Neural progenitor cell (in vitro differentiated cells): ENCODE data around the gene QRICH1. TPM values are rescaled to one million over a fixed set of nuclear protein-coding genes. Genes with fewer than 3 reads are reported as not detected.

Experiments used
- DNase-seq: peaks from one replicate; pipeline ENCODE4 v3.0.0-alpha.2; 2016; ENCODE audit warnings: low spot score
- H2AFZ ChIP-seq: fragments of 200-600 bp; sonication (generic); replicated peaks from 2 replicates; pipeline ENCODE4 v1.6.1; 2016; ENCODE audit warnings: antibody characterized with exemption
- H3F3A ChIP-seq: fragments of 200-600 bp; sonication (generic); 2 replicates; pipeline ENCODE4 v1.6.1; 2016; ENCODE audit warnings: antibody characterized with exemption, low read depth
- H3K27ac ChIP-seq: fragments of 200-600 bp; sonication (generic); 2 replicates; pipeline ENCODE4 v1.5.1; 2016; ENCODE audit warnings: mild to moderate bottlenecking
- H3K27me3 ChIP-seq: fragments of 200-600 bp; sonication (generic); 2 replicates; pipeline ENCODE4 v1.6.1; 2016; ENCODE audit warnings: mild to moderate bottlenecking, moderate library complexity
- H3K36me3 ChIP-seq: fragments of 200-600 bp; sonication (generic); 2 replicates; pipeline ENCODE4 v1.5.1; 2016
- H3K4me1 ChIP-seq: fragments of 200-600 bp; sonication (generic); 2 replicates; pipeline ENCODE4 v1.6.1; 2016; ENCODE audit warnings: mixed run types
- H3K4me2 ChIP-seq: fragments of 200-600 bp; sonication (generic); 2 replicates; pipeline ENCODE4 v1.6.1; 2016
- H3K4me3 ChIP-seq: fragments of 200-600 bp; sonication (generic); 2 replicates; pipeline ENCODE4 v1.5.1; 2016
- H3K79me2 ChIP-seq: fragments of 200-600 bp; sonication (generic); 2 replicates; pipeline ENCODE4 v1.6.1; 2016; ENCODE audit warnings: low read depth
- H3K9ac ChIP-seq: fragments of 200-600 bp; sonication (generic); 2 replicates; pipeline ENCODE4 v1.6.1; 2016
- H3K9me3 ChIP-seq: fragments of 200-600 bp; sonication (generic); 2 replicates; pipeline ENCODE4 v1.5.1; 2016; ENCODE audit warnings: low read depth
- H4K20me1 ChIP-seq: fragments of 200-600 bp; sonication (generic); 2 replicates; pipeline ENCODE4 v1.6.1; 2016; ENCODE audit warnings: low read depth
- H3K27ac Mint-ChIP-seq: 3 replicates; pipeline ENCODE4 v1.8.0; 2021; ENCODE audit warnings: mixed read lengths
- H3K27me3 Mint-ChIP-seq: 2 replicates; pipeline ENCODE4 v1.8.0; 2022; ENCODE audit warnings: low read depth, mild to moderate bottlenecking, inconsistent platforms, moderate library complexity, mixed read lengths; ENCODE audit not compliant: insufficient read depth
- H3K36me3 Mint-ChIP-seq: 3 replicates; pipeline ENCODE4 v1.8.0; 2021; ENCODE audit warnings: mixed read lengths
- H3K4me1 Mint-ChIP-seq: 3 replicates; pipeline ENCODE4 v1.8.0; 2021; ENCODE audit warnings: mixed read lengths
- H3K4me3 Mint-ChIP-seq: 3 replicates; pipeline ENCODE4 v1.8.0; 2021; ENCODE audit warnings: mild to moderate bottlenecking, moderate library complexity, mixed read lengths
- H3K9me3 Mint-ChIP-seq: 3 replicates; pipeline ENCODE4 v1.8.0; 2020; ENCODE audit warnings: mixed read lengths
- CTCF ChIP-seq: fragments of 200-600 bp; sonication (generic); IDR thresholded peaks from 2 replicates; pipeline ENCODE4 v1.5.1; 2017; ENCODE audit warnings: antibody characterized with exemption, mild to moderate bottlenecking
- EZH2 ChIP-seq: fragments of 200-600 bp; sonication (generic); IDR thresholded peaks from 2 replicates; pipeline ENCODE4 v1.6.1; 2017; ENCODE audit warnings: antibody characterized with exemption, mild to moderate bottlenecking, moderate library complexity
- EZH2phosphoT487 ChIP-seq: fragments of 200-600 bp; sonication (generic); IDR thresholded peaks from 2 replicates; pipeline ENCODE4 v1.6.1; 2017; ENCODE audit warnings: antibody characterized with exemption
- total RNA-seq: library from RNA; depleted of rRNA; stranded (reverse); fragments of >200 nt; gene quantifications from 2 replicates; pipeline ENCODE4 v1.2.3, GENCODE V29; 2015; ENCODE audit warnings: low replicate concordance

Gene QRICH1
- total RNA-seq, 1 donor from 2014 or later: 167 TPM

GRCh38 chr3:49119439-49119838, 25.6 kb upstream of the QRICH1 start:
- no peak for TF ChIP-seq CTCF
- no peak for TF ChIP-seq EZH2phosphoT487
- no peak for TF ChIP-seq EZH2
- H3K36me3 ChIP-seq: no peaks in the 10 kb centered on the region
- peak overlapping the region; percentile 94 for H3K4me2 ChIP-seq
- no peaks in the 10 kb centered on the region for H3K9me3 Mint-ChIP-seq
- no peak overlapping the region for H3K27ac Mint-ChIP-seq
- peak overlapping the region; percentile 90 for H3K4me3 ChIP-seq
- H3K27ac ChIP-seq: no peak overlapping the region
- peaks cover 4% of the 10 kb centered on the region for H3K4me1 Mint-ChIP-seq
- H2AFZ ChIP-seq: no peak overlapping the region
- H3K9ac ChIP-seq: peak overlapping the region; percentile 86
- no peaks in the 10 kb centered on the region for H3K9me3 ChIP-seq
- H3K4me1 ChIP-seq: no peaks in the 10 kb centered on the region
- H3K27me3 Mint-ChIP-seq: peaks cover 2% of the 10 kb centered on the region
- peaks cover 10% of the 10 kb centered on the region for H3K36me3 Mint-ChIP-seq
- H4K20me1 ChIP-seq: no peaks in the 10 kb centered on the region
- no peaks in the 10 kb centered on the region for H3K27me3 ChIP-seq
- H3F3A ChIP-seq: peaks cover 23% of the 10 kb centered on the region
- peaks cover 18% of the 10 kb centered on the region for H3K79me2 ChIP-seq
- no peak for DNase-seq
- H3K4me3 Mint-ChIP-seq: peak overlapping the region; percentile 92

GRCh38 chr3:49119036-49119435, 25.2 kb upstream of the QRICH1 start:
- no peak overlapping the region for H3K27ac Mint-ChIP-seq
- H3K4me3 Mint-ChIP-seq: peak overlapping the region; percentile 92
- Histone ChIP-seq H3K36me3 (no peaks in the 10 kb centered on the region), H3K9me3 (no peaks in the 10 kb centered on the region), H2AFZ (no peak overlapping the region), H3K27me3 (no peaks in the 10 kb centered on the region), H3K4me3 (no peak overlapping the region), H3K27ac (no peak overlapping the region), H3K4me2 (no peak overlapping the region), H3K9ac (no peak overlapping the region), H4K20me1 (no peaks in the 10 kb centered on the region), H3F3A (peaks cover 23% of the 10 kb centered on the region), H3K79me2 (peaks cover 18% of the 10 kb centered on the region), H3K4me1 (no peaks in the 10 kb centered on the region)
- TF ChIP-seq EZH2phosphoT487: no peak
- TF ChIP-seq EZH2: no peak
- TF ChIP-seq CTCF: no peak
- peaks cover 11% of the 10 kb centered on the region for H3K36me3 Mint-ChIP-seq
- DNase-seq: no peak
- no peaks in the 10 kb centered on the region for H3K9me3 Mint-ChIP-seq
- peaks cover 4% of the 10 kb centered on the region for H3K4me1 Mint-ChIP-seq
- H3K27me3 Mint-ChIP-seq: peaks cover 2% of the 10 kb centered on the region

GRCh38 chr3:49112262-49112661, 18.4 kb upstream of the QRICH1 start:
- Mint-ChIP-seq H3K36me3 (peaks cover 28% of the 10 kb centered on the region), H3K27me3 (peaks cover 2% of the 10 kb centered on the region), H3K4me1 (no peaks in the 10 kb centered on the region), H3K4me3 (no peak overlapping the region), H3K9me3 (no peaks in the 10 kb centered on the region), H3K27ac (no peak overlapping the region)
- Histone ChIP-seq H3K9me3 (no peaks in the 10 kb centered on the region), H3K27ac (no peak overlapping the region), H3K36me3 (no peaks in the 10 kb centered on the region), H2AFZ (no peak overlapping the region), H3K9ac (no peak overlapping the region), H3K4me1 (no peaks in the 10 kb centered on the region), H3K4me2 (no peak overlapping the region), H3F3A (peaks cover 4% of the 10 kb centered on the region), H3K4me3 (no peak overlapping the region), H3K79me2 (no peaks in the 10 kb centered on the region), H3K27me3 (no peaks in the 10 kb centered on the region), H4K20me1 (no peaks in the 10 kb centered on the region)
- no peak for DNase-seq
- TF ChIP-seq EZH2phosphoT487 (no peak), CTCF (no peak), EZH2 (no peak)
